Measurements from ENCODE around the gene MAP2. TPM values are rescaled to one million over a fixed set of nuclear protein-coding genes. Genes with fewer than 3 reads are reported as not detected.

The MAP2 gene
- total RNA-seq, 1 donor from 2014 or later = 43.9 TPM

DNA sequence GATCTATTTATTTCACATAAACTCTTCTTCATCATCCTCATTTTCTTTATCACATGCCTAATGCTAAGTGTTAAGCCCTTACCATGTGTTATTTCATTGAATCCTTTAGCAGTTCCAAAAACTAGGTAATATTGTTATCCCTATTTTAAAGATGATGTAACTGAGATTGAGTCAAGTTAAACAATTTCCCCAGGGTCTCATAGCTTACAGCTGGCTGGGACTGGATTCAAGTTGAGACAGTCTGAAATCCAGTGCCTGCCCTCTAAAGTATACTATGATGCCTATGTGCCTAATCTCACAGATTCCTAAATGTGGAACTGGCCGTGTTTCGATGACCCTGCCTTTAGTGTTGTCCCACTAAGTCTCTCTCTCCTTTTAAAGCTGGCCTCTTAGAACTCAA is 108.5 kb downstream of the MAP2 start:
- no peak for DNase-seq (ENCODE audit: low spot score)

DNA sequence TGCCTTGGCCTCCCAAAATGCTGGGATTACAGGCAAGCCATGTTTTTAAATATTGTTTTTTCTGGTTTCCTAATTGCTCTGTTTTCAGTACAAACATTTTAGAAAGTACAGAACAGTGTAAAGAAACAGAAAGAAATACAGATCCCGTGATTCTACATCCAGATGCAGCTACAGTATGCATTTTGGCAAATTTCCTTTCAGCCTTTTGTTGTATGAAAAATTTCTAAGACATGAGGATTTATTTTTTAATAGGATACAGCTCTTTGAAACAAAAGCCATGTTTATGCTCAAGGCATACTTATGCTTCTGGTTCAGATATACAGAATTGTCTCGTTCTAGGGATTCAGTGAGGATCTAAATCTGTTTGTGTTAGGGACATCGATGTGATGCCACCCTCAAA is 109.5 kb downstream of the MAP2 start:
- DNase-seq (ENCODE audit: low spot score) = no peak

DNA sequence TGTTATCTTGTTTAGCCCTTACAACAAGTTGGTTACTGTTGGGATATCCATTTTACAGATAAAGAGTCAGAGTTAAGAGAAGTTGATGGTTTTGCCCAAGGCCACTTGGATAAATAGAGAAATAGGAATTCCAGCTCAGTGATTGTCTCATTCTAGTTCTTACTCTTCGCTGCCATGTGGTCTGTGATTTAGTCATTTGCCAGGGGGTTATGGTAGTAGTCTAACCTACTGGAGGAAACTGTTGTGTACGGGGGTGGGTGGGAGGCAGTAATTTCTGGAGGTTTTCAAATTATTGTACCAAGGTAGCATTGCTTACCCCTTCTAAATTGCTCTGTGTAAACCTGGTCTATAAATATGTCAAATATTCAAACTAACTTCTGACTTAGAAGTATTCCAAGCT is 110.4 kb downstream of the MAP2 start:
- no peak for DNase-seq (ENCODE audit: low spot score)

DNA sequence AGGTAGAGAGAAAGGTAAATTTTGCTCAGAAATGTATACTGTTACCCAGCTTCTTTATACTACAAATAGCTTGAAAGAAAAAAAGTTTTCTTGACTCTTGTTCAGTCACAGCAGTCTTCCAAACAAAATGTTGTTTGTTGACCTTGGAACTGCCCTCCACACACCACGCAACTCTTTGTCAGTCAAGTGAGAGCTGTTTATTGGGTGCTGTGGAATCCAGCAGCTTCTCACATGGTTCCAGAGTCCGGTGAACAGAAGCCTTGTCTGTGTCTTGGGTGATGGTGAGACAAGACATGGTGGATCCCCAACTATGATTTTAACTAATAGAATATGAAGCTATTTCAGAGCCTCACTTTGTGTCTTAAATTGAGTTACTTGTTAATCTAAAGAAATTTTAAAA is 112.5 kb downstream of the MAP2 start:
- DNase-seq (ENCODE audit: low spot score) = no peak

DNA sequence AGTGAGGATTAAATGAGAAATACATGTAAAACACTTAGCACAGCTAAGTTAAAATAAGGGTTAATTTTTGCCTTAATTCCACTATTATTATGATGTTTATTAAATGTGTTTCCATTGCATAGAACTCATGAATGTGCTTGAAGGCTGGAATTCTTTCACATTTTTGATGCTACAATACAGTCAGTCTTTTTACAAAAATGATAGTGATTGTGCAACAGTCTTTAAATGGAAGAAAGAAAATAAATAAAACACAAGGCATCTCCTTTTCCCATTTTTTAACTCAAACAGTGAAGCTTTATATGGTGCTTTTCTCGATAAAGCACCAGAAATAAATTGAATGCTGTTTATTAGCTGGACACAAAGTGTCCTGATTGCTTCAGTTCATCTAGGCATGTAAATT is 123.9 kb downstream of the MAP2 start:
- no peak for DNase-seq (ENCODE audit: low spot score)

DNA sequence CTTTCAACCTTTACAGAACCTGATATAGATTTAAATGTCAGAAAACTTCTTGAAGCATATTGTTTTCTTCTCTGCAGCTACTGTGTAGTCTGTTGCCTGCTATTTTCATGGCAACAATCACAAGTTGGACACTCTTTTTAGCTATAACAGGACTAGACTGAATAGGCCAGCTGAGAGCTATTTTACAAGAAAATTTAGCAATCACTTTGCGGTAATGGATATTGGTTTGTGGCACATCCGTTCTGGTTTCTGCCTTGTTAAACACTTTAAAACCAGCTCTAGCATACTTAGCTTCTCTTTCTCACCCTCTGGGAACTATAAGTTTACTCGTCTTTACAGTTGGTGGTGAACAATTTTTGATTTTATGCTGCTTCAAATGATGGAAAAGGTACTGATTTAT is 125.7 kb downstream of the MAP2 start:
- no peak for DNase-seq (ENCODE audit: low spot score)

DNA sequence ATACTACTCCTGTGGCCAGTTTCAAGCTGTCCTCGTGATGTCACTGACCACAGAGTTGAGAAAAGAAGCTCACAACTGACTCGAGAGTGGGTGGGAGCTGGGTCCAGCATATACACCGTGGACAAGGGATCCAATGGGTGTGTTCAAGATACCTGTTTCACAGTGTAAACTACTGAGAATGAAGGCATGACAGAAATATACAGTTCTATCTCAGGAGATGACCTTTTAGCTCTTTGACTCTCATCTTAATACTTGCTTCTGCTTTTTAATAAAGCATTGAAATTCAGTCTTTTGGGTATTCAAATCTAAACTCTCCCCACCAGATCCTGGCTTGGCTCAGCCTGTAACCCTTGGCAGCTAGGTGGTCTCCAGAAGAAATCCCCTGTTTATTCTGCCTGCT is 130.1 kb downstream of the MAP2 start:
- no peak for DNase-seq (ENCODE audit: low spot score)

DNA sequence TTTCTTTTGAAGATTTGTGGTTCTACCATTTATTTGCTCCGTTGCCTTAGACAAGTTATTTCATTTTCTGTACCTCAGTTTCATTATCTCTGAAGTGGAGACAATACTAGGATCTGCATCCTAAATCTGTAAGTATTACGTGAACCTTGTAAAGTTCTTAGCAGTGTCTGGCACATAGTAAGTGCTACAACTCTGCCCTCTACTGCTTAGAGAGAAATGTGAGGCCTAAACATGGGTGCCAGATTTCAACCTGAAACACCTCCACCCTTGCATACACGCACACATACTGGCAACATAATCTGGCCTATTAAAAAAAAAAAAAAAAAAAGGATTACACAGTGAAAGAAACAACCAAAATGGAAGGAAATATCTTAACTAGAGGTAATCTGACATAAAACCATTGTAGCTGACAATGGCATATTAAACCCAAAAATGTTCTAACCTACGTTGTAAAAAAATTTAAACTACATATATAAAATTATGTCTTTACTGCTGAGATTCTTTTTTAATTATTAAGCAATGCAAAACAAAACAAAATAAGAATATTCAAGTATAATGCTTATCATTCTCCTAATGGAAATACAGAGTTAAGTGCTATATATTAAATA is 132.6 kb downstream of the MAP2 start:
- DNase-seq (ENCODE audit: low spot score) = no peak

DNA sequence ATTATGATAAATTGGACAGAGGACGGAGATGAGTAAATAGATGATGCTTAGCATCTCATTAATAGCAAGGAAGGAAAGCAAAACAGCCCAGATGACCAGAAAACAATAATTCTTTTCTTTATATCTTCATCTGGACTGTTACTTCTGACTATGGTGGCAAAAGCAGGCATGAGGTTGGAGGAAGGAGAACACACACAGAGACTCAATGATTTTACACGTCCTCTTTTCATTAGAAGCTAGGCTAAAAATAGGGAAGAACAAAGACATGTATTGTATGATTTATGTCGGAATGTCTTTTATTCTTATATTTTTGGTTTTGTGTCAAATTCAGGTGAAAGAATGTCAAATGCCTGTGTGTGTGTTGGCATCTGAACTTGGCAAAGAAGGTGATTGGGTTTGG is 137.1 kb downstream of the MAP2 start:
- no peak for DNase-seq (ENCODE audit: low spot score)

DNA sequence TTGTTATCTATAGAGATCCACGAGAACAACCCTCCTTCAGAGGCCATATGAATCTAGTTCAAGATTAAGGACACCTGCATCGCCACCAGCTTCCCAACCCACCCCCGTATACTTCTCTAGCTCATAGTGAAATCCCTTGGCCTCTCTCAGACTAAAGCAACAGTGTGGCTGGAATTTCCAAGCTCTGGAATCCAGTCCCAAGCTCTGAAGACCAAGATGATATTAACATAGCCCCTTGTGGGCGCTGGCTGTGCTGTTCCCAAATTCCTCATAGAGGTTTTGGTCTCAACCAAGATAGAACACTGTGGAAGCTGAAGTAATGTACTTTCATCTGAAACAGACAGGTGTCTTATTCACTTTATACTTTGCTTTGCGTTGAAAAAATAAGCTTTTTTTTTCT is 139.6 kb downstream of the MAP2 start:
- no peak for DNase-seq (ENCODE audit: low spot score)

DNA sequence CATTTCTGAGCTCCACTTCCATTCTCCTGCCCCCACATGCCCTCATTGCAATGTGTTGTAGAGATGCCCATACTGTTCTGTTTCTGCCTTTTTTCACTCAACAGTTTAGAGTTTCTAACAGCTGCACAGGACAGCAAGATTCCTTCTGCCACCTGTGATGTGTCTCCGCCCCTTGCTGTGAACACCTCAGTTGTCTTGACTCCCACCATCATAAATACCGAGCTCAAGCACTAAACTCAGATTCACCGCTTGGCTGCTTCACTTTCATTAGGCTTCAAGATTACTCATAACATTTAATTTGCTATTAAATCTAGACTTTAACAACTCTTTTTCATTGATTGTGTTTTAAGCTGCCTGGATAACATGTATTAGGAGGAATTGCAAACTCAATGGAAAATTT is 141.0 kb downstream of the MAP2 start:
- DNase-seq (ENCODE audit: low spot score) = no peak

DNA sequence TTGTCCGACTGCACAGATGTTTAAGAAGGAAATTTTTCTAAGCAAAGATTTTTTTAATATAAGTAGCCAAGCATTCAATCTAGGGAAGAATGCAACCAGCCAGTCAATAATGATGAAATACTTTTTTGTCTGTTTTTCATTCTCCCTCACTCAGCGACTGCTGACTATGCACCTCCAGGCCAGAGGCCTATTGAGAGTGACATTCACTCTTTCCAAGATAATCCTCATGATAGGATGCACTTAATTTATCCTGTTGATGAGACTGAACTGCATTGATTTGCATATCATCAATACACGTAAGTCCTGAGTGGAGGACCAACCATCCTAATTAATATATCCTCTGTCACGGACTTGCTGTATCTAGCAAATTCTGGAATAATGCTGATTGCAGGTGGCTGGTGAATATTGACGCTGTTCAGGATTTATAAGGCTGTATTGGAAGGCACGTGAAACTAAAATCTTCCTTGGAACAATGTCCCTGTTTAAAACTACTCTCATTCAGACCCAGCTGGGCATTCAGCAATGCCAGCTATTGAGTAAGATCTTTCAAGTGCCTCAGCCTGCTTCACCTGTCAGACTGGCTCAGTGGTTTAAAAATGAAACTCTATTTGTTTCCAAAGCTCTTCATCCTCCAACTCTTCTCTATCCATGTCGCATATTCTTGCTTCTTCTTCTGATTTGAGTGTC is 142.2 kb downstream of the MAP2 start:
- no peak for DNase-seq (ENCODE audit: low spot score)

DNA sequence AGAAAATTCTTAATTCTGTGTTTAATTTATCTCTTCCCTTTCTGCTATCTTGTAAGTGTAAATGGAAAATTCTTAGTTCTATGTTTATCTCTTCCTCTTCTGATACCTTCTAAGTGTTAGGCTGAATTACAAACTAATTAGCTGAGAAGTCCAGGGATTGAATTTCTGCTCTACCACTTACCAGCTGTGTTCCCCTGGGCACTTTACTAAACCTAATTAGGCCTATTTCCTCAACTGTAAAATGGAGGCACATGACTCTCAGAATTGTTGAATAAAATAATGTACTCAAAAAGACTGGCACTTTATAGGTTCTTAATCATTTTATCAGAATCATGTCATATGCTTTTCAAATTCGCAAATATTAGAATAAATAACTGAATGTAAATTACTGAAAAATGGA is 146.3 kb downstream of the MAP2 start:
- DNase-seq (ENCODE audit: low spot score) = no peak

DNA sequence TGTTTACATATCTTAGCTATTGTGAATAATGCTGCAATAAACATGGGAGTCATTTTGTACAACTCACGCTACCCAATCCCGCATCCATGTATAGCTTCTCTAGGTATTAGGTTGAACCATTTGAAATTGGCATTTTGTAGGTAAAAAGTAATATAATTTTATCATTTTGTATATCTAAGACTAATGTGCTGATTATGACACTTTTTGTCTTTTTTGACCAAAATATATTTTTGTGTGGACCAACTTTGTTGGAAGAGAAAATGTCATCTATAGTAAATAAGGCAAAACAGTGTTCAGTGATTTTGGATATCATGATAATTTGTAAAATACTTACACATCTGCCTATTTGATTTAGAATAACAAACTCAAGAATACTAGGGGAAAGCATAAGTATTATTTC is 150.7 kb downstream of the MAP2 start:
- DNase-seq (ENCODE audit: low spot score) = no peak

DNA sequence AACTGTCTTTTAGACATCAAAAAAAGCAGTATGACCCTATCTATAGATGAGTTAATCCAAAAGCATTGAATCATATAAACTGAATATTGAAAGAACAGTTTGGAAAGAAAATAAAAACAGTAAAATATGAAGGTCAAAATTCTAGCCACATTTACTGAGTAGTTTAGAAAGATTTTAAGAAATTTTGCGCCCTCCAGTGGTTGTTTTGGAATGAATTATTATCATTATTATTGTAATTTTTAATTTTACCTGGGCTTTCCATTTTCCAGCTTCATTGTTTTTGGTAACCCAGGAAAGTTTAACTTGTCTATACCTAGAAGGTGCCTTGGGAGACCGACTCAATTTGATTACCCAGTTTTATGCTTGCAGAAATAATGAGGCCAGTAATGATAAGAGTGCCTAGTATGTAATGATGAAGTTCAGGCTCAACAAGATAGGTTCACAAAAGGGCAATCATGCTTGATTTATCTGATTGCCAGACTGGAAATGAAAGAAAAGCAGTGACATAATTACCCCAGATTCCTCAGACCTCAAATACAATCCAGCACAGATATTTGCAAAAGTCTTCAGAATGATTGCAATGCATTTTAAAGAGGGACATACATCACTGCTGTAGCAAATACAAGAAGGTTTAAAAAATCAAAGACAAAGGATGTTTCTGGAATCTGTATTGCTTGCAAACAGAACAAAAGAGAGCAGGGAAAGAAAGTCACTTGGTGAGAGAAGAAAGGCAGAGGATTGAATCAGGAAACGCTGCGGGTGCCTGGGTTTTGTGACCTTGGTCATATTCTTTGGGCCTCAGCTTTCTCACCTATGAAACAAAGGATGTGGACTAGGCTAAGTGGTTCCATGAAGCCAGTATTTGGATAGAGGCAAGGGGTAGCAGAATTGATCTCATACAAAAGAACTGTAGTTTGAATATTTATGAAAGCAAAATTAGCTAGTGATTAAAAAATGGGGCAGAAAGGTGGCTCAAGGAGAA is 153.8 kb downstream of the MAP2 start:
- no peak for DNase-seq (ENCODE audit: low spot score)

DNA sequence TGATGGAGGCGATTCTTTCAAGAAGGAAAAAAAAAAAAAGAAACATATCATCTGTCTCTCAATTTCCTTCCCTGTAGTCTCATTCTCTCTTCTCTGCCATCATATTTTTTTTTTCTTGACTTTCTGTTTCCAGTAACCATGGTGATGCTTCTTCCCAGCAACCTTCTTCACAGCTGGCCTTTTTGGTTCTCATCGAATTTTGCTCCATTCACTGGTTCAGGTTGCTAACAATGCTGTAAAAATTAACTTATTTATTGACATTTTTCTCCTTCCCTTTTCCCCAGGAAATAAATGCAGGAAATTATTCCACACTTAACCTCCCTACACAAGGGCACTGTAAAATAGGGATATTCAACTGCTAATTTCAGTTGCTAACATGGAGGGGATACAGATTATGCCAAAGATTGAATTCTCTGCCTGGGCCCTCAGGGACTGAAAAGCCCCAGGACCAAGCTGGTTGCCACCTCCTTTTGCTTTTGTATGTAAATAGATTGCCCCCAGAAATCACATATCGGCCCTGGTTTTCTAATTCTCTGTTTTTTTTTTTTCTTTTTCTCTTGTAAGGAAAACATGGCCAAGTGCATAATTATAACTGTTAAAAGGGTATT is 154.7 kb downstream of the MAP2 start:
- DNase-seq (ENCODE audit: low spot score) = no peak

DNA sequence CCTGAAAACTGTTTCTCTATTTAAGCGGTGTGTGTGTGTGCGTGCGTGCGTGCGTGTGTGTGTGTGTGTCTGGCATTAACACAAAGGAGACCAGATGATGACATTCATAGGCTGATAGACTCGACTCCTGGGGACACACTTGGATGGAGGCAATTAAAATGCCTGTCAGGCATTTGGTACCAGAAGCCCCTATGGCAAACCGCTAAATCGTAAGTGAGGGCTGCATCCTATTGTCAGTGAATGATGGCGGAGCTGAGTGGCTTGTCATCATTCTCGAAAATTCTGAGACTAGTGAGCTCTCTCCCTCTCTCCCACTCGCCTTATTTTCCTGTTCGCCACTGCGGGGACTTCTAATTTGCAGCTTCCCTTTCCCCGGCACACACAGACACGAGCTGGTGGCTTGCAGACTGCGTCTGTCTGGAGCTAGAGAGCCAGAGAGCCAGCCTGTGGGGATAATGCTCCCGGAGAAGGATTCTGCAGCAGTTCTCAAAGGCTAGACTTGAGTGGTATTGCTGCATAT is 155.4 kb downstream of the MAP2 start:
- peak; percentile 12 for DNase-seq (ENCODE audit: low spot score)

DNA sequence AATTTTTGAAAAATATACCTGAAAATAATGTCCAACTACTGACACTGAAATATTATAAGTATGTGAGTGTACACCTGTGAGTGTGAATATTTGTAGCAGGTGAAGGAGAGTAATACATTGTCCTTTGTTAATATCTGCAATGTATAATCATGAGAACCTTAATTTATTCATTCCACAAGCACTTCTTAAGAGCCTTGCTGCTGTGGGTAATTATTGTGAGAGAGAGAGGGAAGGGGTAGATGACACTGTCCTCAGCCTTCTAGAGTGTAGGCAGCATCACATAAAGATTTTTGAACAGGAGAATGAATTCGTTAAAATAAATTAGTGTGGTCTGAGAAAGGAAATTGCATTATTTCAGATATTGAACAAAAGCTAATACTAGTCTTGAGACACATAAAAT is 157.2 kb downstream of the MAP2 start:
- DNase-seq (ENCODE audit: low spot score) = no peak

DNA sequence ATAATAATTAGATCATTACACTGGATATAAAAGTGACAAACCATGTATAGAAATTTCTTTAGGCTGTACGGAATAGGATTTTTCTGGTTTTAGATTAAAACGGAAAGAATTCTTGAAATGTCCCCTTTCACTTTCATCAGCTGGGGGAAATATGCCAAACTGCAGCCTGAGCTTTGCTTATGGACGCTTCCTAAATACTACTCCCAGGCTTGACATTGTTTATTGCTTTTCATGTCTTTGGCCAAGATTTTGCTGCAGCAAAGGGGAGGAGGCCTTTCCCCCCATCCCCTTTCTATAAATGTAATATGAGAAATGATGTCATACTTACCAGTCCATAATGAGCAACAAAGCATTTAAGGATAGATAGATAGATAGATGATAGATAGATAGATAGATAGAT is 158.4 kb downstream of the MAP2 start:
- DNase-seq (ENCODE audit: low spot score) = no peak

DNA sequence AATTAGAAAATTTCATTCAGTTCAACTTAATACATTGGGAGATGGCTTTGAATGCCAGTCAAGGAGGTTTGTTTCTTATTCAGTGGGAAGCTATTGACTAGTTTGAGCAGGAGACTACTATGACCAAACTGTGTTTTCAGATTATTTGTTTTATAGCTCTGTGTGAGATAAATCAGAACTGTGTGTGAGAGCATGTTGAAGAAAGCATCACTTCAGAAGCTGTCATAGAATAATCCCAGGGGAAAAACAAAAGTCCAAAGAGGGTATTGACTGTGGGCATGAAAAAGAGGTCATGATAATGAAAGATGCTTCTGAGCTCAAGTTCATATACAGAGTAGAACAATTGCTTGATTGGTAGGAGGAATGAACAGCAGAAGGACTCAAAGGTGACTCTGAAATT is 160.6 kb downstream of the MAP2 start:
- DNase-seq (ENCODE audit: low spot score) = no peak

DNA sequence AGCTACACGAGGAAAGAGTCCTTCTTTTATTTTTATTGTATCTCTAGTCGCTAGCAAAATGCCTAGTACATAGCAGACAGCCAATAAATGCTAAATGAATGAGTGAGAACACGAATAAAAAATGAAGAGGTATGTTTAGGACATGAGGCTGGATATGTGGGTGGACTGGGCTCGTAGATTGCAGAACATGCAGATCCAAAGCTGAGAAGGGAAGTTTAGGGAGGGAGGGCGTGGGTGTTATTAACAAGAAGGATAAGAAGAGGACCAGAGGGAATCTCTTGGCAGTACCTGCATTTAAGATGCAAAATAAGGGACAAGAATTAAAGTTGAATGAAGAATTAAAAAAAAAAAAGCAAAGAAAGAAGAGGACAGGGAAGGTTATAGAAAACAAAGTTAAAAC is 161.1 kb downstream of the MAP2 start:
- no peak for DNase-seq (ENCODE audit: low spot score)

DNA sequence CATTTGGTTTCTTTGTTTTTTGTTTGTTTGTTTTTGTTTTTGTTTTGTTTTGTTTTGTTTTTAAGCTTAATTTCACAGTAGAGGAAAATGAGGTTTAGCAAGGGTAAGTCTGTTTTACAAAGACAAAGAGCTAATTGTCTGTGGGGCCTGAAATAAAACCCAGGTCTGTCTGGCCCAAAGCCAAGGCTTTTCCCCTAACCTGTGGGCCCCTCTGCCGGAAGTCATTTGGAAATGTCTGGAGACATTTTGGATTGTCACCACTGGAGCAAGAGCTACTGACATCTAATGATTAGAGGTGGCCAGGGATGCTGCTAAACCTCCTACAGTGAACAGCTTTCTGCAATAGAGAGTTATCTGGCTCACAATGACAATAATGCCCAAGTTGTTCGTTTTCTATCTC is 167.2 kb downstream of the MAP2 start:
- DNase-seq (ENCODE audit: low spot score) = no peak

Data from mucosa of gallbladder (tissue), 1 donor.